OCI-LY1 (cell line): ENCODE measurements around the gene SPOCK1.
"Not testable (repeated sequence)": the region's sequence is repeated elsewhere in the genome, so short reads cannot be mapped to it uniquely, and the experiment has no call there.

Source experiments
- CTCF ChIP-seq: fragments of 200-600 bp; sonication (generic), shearing (Covaris generic); IDR thresholded peaks from 2 replicates; pipeline ENCODE4 v1.5.1; 2017; ENCODE audit warnings: mild to moderate bottlenecking, antibody characterized with exemption, low read length, moderate library complexity, mixed read lengths
- EZH2 ChIP-seq: fragments of 200-600 bp; sonication (generic), shearing (Covaris generic); IDR thresholded peaks from 2 replicates; pipeline ENCODE4 v1.8.0; 2017; ENCODE audit warnings: borderline replicate concordance, mixed run types, mild to moderate bottlenecking, antibody characterized with exemption, low read length, moderate library complexity, mixed read lengths

GRCh38 chr5:136953346-136954069 is 545.6 kb downstream of the SPOCK1 start:
- not testable (repeated sequence) for TF ChIP-seq CTCF, EZH2
